Transverse colon (tissue), 4 donors: ENCODE measurements around the gene PPARD. TPM values are rescaled to one million over a fixed set of nuclear protein-coding genes. Genes with fewer than 3 reads are reported as not detected.
A peak's percentile ranks its signal among the peaks of the same experiment; 100 is the strongest.

Experiments
- DNase-seq: peaks from one replicate; pipeline ENCODE4 v3.0.0-alpha.2; 2019
- H3K27ac ChIP-seq, 4 donors: fragments of 200-600 bp; sonication (generic); 2 replicates each; pipeline ENCODE4 v1.5.1; 2016 to 2018; ENCODE audit warnings: inconsistent platforms in 4 of 4
- H3K27me3 ChIP-seq: fragments of 200-600 bp; sonication (generic); 2 replicates; pipeline ENCODE4 v1.5.1; 2017; ENCODE audit warnings: inconsistent platforms
- H3K36me3 ChIP-seq, 4 donors: fragments of 200-600 bp; sonication (generic); 2 replicates each; pipeline ENCODE4 v1.5.1; 2017 to 2019; ENCODE audit warnings: inconsistent platforms in 4 of 4
- H3K4me1 ChIP-seq, 4 donors: fragments of 200-600 bp; sonication (generic); 2 replicates each; pipeline ENCODE4 v1.5.1; 2017 to 2020; ENCODE audit warnings: inconsistent platforms in 4 of 4
- H3K4me3 ChIP-seq, 4 donors: fragments of 200-600 bp; sonication (generic); 1 replicate in 1 of 4; 2 replicates in 3 of 4; pipeline versions ENCODE4 v1.5.1 to v1.6.1; 2017 to 2019; ENCODE audit warnings: inconsistent platforms in 4 of 4
- H3K9me3 ChIP-seq, 2 donors: fragments of 200-600 bp; sonication (generic); 2 replicates each; pipeline ENCODE4 v1.5.1; 2017 to 2019; ENCODE audit warnings: inconsistent platforms in 2 of 2
- CTCF ChIP-seq, 5 experiments: fragments of 200-600 bp in 3 of 5; fragments of 450-650 bp in 2 of 5; sonication (generic) in 3 of 5; IDR thresholded peaks; 1 replicate in 2 of 5; 2 replicates in 3 of 5; pipeline ENCODE4 v1.5.1; 2016 to 2017; ENCODE audit warnings: antibody characterized with exemption in 5 of 5, inconsistent platforms in 3 of 5, mild to moderate bottlenecking in 2 of 5, moderate library complexity in 1 of 5
- EP300 ChIP-seq: sonication (generic); formaldehyde crosslinking; IDR thresholded peaks from one replicate; pipeline ENCODE4 v1.6.1; 2017; ENCODE audit warnings: antibody characterized with exemption, low read depth
- POLR2A ChIP-seq: fragments of 450-650 bp; IDR thresholded peaks from one replicate; pipeline ENCODE4 v1.6.1; 2016; ENCODE audit warnings: antibody characterized with exemption, mild to moderate bottlenecking, moderate library complexity
- POLR2AphosphoS5 ChIP-seq, 3 donors: sonication (generic); formaldehyde crosslinking; IDR thresholded peaks; one replicate each; pipeline ENCODE4 v1.6.1; 2016; ENCODE audit warnings: antibody characterized with exemption in 3 of 3
- WGBS, 2 donors: methylation state at CpG; one replicate each; pipeline ENCODE4 v1.1.5; 2018; ENCODE audit warnings: low coverage in 1 of 2; 5-methylcytosine and 5-hydroxymethylcytosine counted together
- in situ Hi-C, 4 donors: fragments of 200-750 bp; cut with MboI; loops; one replicate each; pipeline versions ENCODE4 v1.15.0 to v1.15.1; 2017; ENCODE audit warnings: low sequenced_read_pairs in 3 of 4, low pct_ligation_motif_present in 1 of 4, low pct_unique_long_range_greater_than_20kb in 1 of 4
- intact Hi-C: fragments of 100-400 bp; cut with DNase I; formaldehyde crosslinking; loops from one replicate; pipeline ENCODE4 v1.15.1; 2023; ENCODE audit warnings: low total_unique reads
- total RNA-seq, 4 donors: library from RNA; depleted of rRNA; stranded (reverse); fragments of >200 nt; gene quantifications; one replicate each; pipeline ENCODE4 v1.1.0, GENCODE V29; 2016

Gene PPARD
- total RNA-seq, 4 donors from 2014 or later: 19.8 to 110 (median 29.3) TPM

DNA sequence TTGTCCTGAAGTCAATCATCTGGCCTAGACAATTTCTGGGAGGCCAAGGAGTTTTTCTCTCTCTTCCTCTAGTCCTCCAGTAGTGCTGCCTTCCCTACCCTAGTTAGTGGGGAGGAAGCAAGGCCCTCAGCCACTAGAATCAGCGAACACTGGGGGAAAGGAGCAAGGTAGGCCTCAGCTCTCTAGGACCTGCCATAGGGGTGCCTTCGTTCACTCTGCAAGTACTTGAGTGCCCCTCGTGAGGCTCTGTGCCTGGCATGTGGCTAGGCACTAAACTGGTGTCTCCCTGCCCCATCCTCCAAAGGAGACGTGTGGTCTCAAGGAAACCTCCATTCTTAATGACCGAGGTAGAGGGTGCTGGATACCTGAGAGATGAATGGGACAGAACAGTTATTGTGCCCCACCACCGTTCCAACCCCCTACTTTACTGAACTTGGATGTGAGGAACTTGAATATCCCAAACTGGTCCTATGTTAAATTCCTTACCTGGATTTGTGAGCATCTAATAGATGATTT, 43.7 kb upstream of the PPARD start:
- H3K4me3 ChIP-seq: peak overlapping the region in 2 of 4 donors; percentile 44 to 59
- in situ Hi-C loops: no loop called here
- TF ChIP-seq CTCF (IDR thresholded peaks at IDR 0.05) (no peak), POLR2A (no peak), POLR2AphosphoS5 (IDR thresholded peaks at IDR 0.05) (no peak), EP300 (no peak)
- no peaks in the 10 kb centered on the region for H3K36me3 ChIP-seq
- 66% methylated on average over 6 of the region's 6 CpGs; no CpG with 5 or more reads in 1 of the 2 donors for WGBS, 2 donors
- H3K4me1 ChIP-seq: peaks cover 11 to 39% (median 18%) of the 10 kb centered on the region in 4 donors
- DNase-seq: no peak
- H3K27me3 ChIP-seq: no peaks in the 10 kb centered on the region
- H3K9me3 ChIP-seq: no peaks in the 10 kb centered on the region
- H3K27ac ChIP-seq: peak overlapping the region; percentile 68 to 83 (median 82)
- intact Hi-C loops: no loop called here

GRCh38 chr6:35299674-35300073, 42.7 kb upstream of the PPARD start:
- in situ Hi-C loops: loop anchor here in 1 of 4 donors (25.0 kb wide), 1 partner anchor 138 kb away; no protein-coding TSS in a partner anchor
- H3K36me3 ChIP-seq: no peaks in the 10 kb centered on the region
- DNase-seq: peak; percentile 64
- WGBS, 2 donors: 64 to 67% methylated on average over 4 of the region's 4 CpGs
- H3K27ac ChIP-seq: peak overlapping the region; percentile 68 to 83 (median 82)
- H3K4me1 ChIP-seq: peaks cover 11 to 40% (median 18%) of the 10 kb centered on the region in 4 donors
- no peaks in the 10 kb centered on the region for H3K9me3 ChIP-seq
- intact Hi-C loops: no loop called here
- no peaks in the 10 kb centered on the region for H3K27me3 ChIP-seq
- peak overlapping the region in 1 of 4 donors; percentile 59 for H3K4me3 ChIP-seq
- TF ChIP-seq EP300 (no peak), CTCF (IDR thresholded peaks at IDR 0.05) (no peak), POLR2A (no peak), POLR2AphosphoS5 (IDR thresholded peaks at IDR 0.05) (no peak)

GRCh38 chr6:35300848-35301247, 41.5 kb upstream of the PPARD start:
- H3K27me3 ChIP-seq: no peaks in the 10 kb centered on the region
- H3K36me3 ChIP-seq: no peaks in the 10 kb centered on the region
- no peak overlapping the region for H3K4me3 ChIP-seq
- no peak for TF ChIP-seq EP300
- intact Hi-C loops (no loop called here), in situ Hi-C loops (loop anchor here in 1 of 4 donors (25.0 kb wide), 1 partner anchor 136 kb away; no protein-coding TSS in a partner anchor)
- peaks cover 11 to 40% (median 18%) of the 10 kb centered on the region in 4 donors for H3K4me1 ChIP-seq
- H3K27ac ChIP-seq: peak overlapping the region; percentile 12 to 83 (median 60)
- no peaks in the 10 kb centered on the region for H3K9me3 ChIP-seq
- no peak for DNase-seq

GRCh38 chr6:35302604-35303241, 39.6 kb upstream of the PPARD start:
- TF ChIP-seq POLR2AphosphoS5 (IDR thresholded peaks at IDR 0.05) (peak in 2 of 3 donors; percentile 59 to 73), EP300 (no peak), POLR2A (peak; percentile 65), CTCF (IDR thresholded peaks at IDR 0.05) (no peak)
- 25% methylated on average over 6 of the region's 6 CpGs; no CpG with 5 or more reads in 1 of the 2 donors for WGBS, 2 donors
- no peaks in the 10 kb centered on the region for H3K27me3 ChIP-seq
- intact Hi-C loops: no loop called here
- peaks cover 7 to 32% (median 11%) of the 10 kb centered on the region in 4 donors for H3K4me1 ChIP-seq
- peak; percentile 82 for DNase-seq
- peak overlapping the region; percentile 58 to 76 (median 68) for H3K27ac ChIP-seq
- H3K9me3 ChIP-seq: no peaks in the 10 kb centered on the region
- in situ Hi-C loops: loop anchor here in 1 of 4 donors (25.0 kb wide), 1 partner anchor 135 kb away; no protein-coding TSS in a partner anchor
- no peaks in the 10 kb centered on the region for H3K36me3 ChIP-seq
- H3K4me3 ChIP-seq: peak overlapping the region in 1 of 4 donors; percentile 28
